ENCODE measurements around the gene CC2D1A. TPM values are rescaled to one million over a fixed set of nuclear protein-coding genes. Genes with fewer than 3 reads are reported as not detected.
"Not testable (repeated sequence)": the region's sequence is repeated elsewhere in the genome, so short reads cannot be mapped to it uniquely, and the experiment has no call there.

CC2D1A gene
- total RNA-seq, 2 donors from 2014 or later, result 35.5 to 52.1 TPM

- Histone ChIP-seq H3K4me3 (no peak overlapping the region), H3K4me1 (no peaks in the 10 kb centered on the region), H3K9me3 (no peaks in the 10 kb centered on the region), H3K36me3 (replicated peaks in 1 of 2; ENCODE audit: insufficient read depth in 1 of 2, low read depth in 2 of 2) (peaks cover 23 to 26% of the 10 kb centered on the region in 2 donors), H3K27ac (no peak overlapping the region), H3K27me3 (no peaks in the 10 kb centered on the region)
- ATAC-seq, result no peak
- no peak for TF ChIP-seq CTCF (IDR thresholded peaks at IDR 0.05)
- TF ChIP-seq POLR2A (IDR thresholded peaks at IDR 0.05), result no peak
- intact Hi-C loops (cut with DNase I), result no loop called here
- DNase-seq, result no peak
- WGBS, 2 donors, result 90 to 100% methylated on average over 5 to 20 of the region's 20 CpGs
Measured at GRCh38 chr19:13965926-13966683, 60.1 kb downstream of the CC2D1A start.

GRCh38 chr19:13966684-13967128, 60.7 kb downstream of the CC2D1A start:
- TF ChIP-seq CTCF (IDR thresholded peaks at IDR 0.05), result no peak
- peaks cover 23 to 28% of the 10 kb centered on the region in 2 donors for H3K36me3 ChIP-seq (replicated peaks in 1 of 2; ENCODE audit: insufficient read depth in 1 of 2, low read depth in 2 of 2)
- DNase-seq (no peak), ATAC-seq (no peak)
- WGBS, 2 donors, result 80 to 88% methylated on average over 1 to 12 of the region's 14 CpGs
- intact Hi-C loops (cut with DNase I), result no loop called here
- H3K27me3 ChIP-seq, result no peaks in the 10 kb centered on the region
- no peak overlapping the region for H3K4me3 ChIP-seq
- no peak overlapping the region for H3K27ac ChIP-seq
- no peaks in the 10 kb centered on the region for H3K9me3 ChIP-seq
- no peaks in the 10 kb centered on the region for H3K4me1 ChIP-seq

- intact Hi-C loops (cut with DNase I); H3K4me1 ChIP-seq; ATAC-seq; H3K4me3 ChIP-seq; H3K9me3 ChIP-seq; H3K27me3 ChIP-seq; DNase-seq; H3K27ac ChIP-seq: not testable (repeated sequence)
- WGBS, 2 donors, result 90 to 95% methylated on average over 8 of the region's 8 CpGs
- H3K36me3 ChIP-seq (replicated peaks in 1 of 2; ENCODE audit: insufficient read depth in 1 of 2, low read depth in 2 of 2), result peaks cover 23 to 28% of the 10 kb centered on the region in 2 donors
Measured at GRCh38 chr19:13967206-13967605, 61.2 kb downstream of the CC2D1A start.

DNA sequence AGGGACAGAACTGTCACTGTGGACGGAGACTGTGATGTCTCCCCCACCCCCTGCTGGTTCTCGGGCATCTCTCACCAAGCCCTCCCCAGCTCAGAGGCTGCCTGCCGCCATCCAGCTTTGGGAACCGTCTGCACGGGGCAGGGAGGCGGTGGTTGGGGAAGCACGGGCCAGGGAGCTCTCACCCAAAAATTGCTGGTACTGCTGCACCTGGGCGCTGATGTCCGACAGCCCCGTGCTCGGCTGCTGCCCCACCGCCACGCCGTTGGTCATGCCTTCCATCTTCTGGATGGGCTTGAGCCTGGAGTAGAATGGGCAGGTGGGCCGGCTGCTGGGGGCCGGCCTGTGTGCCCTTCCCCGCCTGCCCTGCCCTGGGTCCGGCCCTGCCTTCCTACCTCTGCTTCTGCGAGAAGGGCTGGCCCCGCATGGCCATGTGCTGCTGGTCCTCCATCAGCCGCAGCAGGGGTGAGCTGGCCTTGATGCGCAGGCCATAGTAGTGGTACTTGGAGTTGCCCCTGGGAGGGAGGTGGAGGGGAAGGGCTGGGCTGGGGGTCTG, 62.5 kb downstream of the CC2D1A start:
- intact Hi-C loops (cut with DNase I), result no loop called here
- Histone ChIP-seq H3K4me3 (no peak overlapping the region), H3K27me3 (no peaks in the 10 kb centered on the region), H3K9me3 (no peaks in the 10 kb centered on the region), H3K4me1 (no peaks in the 10 kb centered on the region), H3K27ac (no peak overlapping the region), H3K36me3 (replicated peaks in 1 of 2; ENCODE audit: insufficient read depth in 1 of 2, low read depth in 2 of 2) (peaks cover 23 to 30% of the 10 kb centered on the region in 2 donors)
- no peak for ATAC-seq
- 90 to 91% methylated on average over 12 to 21 of the region's 22 CpGs for WGBS, 2 donors
- DNase-seq, result no peak
- no peak for TF ChIP-seq POLR2A (IDR thresholded peaks at IDR 0.05)
- no peak for TF ChIP-seq CTCF (IDR thresholded peaks at IDR 0.05)

DNA sequence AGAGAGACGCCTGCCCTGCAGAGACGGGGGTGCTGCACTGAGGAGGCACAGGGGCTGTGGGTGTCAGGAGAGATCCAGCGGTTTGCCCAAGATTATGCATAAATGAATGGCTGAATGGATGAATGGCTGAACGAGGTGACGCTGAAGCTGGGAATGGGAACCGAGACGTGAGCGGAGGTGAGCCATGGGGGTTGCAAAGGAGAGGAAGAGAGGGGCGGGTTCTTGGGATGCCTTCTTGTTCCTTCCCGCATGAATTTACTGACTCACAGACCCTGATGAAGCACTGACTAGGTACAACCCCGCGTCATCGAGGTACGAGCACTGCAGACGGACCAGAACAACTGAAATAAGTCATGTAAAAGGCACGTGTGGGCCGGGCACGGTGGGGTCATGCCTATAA, 63.0 kb downstream of the CC2D1A start:
- Histone ChIP-seq H3K27me3 (no peaks in the 10 kb centered on the region), H3K36me3 (replicated peaks in 1 of 2; ENCODE audit: insufficient read depth in 1 of 2, low read depth in 2 of 2) (peaks cover 23 to 30% of the 10 kb centered on the region in 2 donors), H3K9me3 (no peaks in the 10 kb centered on the region), H3K4me3 (no peak overlapping the region), H3K4me1 (no peaks in the 10 kb centered on the region), H3K27ac (no peak overlapping the region)
- ATAC-seq, result no peak
- TF ChIP-seq POLR2A (IDR thresholded peaks at IDR 0.05) (no peak), CTCF (IDR thresholded peaks at IDR 0.05) (no peak)
- 90 to 92% methylated on average over 18 of the region's 18 CpGs for WGBS, 2 donors
- intact Hi-C loops (cut with DNase I), result no loop called here
- DNase-seq, result no peak

Measured in body of pancreas (tissue), 4 donors.